Cardiac septum (tissue), 1 donor: Measurements from ENCODE around the gene DNAJC1. TPM values are rescaled to one million over a fixed set of nuclear protein-coding genes. Genes with fewer than 3 reads are reported as not detected.
A peak's percentile ranks its signal among the peaks of the same experiment; 100 is the strongest.

Experiments used
- DNase-seq: peaks from one replicate; pipeline ENCODE4 v3.0.0-alpha.2; 2020; ENCODE audit warnings: low spot score
- intact Hi-C: fragments of 100-400 bp; cut with DNase I; formaldehyde crosslinking; loops from one replicate; pipeline ENCODE4 v1.14.0; 2022
- total RNA-seq: library from RNA; stranded (reverse); fragmentation: NEBNext Ultra II Directional; extraction: Animal tissue kit (Norgen Biotek cat#: 25700); gene quantifications from one replicate; pipeline ENCODE4 v1.2.1, GENCODE V29; 2021
- donor health status: DM: no; HTN: no; CAD: no.

The DNAJC1 gene
- total RNA-seq, 1 donor from 2014 or later = 12.9 TPM

- DNase-seq = no peak
- intact Hi-C loops = no loop called here
These were observed 251.9 kb downstream of the DNAJC1 start for GRCh38 chr10:21751341-21752310.

GRCh38 chr10:21750424-21750823, 253.1 kb downstream of the DNAJC1 start:
- DNase-seq = no peak
- intact Hi-C loops = no loop called here

GRCh38 chr10:21749788-21750187, 253.7 kb downstream of the DNAJC1 start:
- DNase-seq = no peak
- intact Hi-C loops = no loop called here

- no peak for DNase-seq
- intact Hi-C loops = no loop called here
These were observed 255.7 kb downstream of the DNAJC1 start for GRCh38 chr10:21747809-21748208.

GRCh38 chr10:21746118-21746517, 257.4 kb downstream of the DNAJC1 start:
- no peak for DNase-seq
- intact Hi-C loops = no loop called here

GRCh38 chr10:21744223-21744622, 259.3 kb downstream of the DNAJC1 start:
- DNase-seq = no peak
- intact Hi-C loops = no loop called here

- DNase-seq = no peak
- intact Hi-C loops = no loop called here
These were observed 260.7 kb downstream of the DNAJC1 start for GRCh38 chr10:21742740-21743412.

GRCh38 chr10:21740989-21741388, 262.5 kb downstream of the DNAJC1 start:
- DNase-seq = no peak
- intact Hi-C loops = no loop called here

- intact Hi-C loops = no loop called here
These were observed 266.4 kb downstream of the DNAJC1 start for GRCh38 chr10:21737106-21737505.

GRCh38 chr10:21733710-21734109, 269.8 kb downstream of the DNAJC1 start:
- DNase-seq = no peak
- intact Hi-C loops = loop anchor here (2.0 kb wide), 1 partner anchor 455 kb away; no protein-coding TSS in a partner anchor

More at GRCh38 chr10:21737106-21737505, 266.4 kb downstream of the DNAJC1 start:
- no peak for DNase-seq

- intact Hi-C loops = loop anchor here (1.0 to 2.0 kb wide), 2 partner anchors 237 to 453 kb away; no protein-coding TSS in a partner anchor
- DNase-seq = no peak
These were observed 271.3 kb downstream of the DNAJC1 start for GRCh38 chr10:21732067-21732772.

- intact Hi-C loops = loop anchor here (10.0 kb wide), 1 partner anchor 194 kb away; the partner anchor contains the start of gene MLLT10
- no peak for DNase-seq
These were observed 274.9 kb downstream of the DNAJC1 start for GRCh38 chr10:21728618-21729017.

- intact Hi-C loops = loop anchor here (10.0 kb wide), 1 partner anchor 193 kb away; the partner anchor contains the start of gene MLLT10
- DNase-seq = no peak
These were observed 275.9 kb downstream of the DNAJC1 start for GRCh38 chr10:21727452-21728168.

- intact Hi-C loops = loop anchor here (10.0 kb wide), 1 partner anchor 192 kb away; the partner anchor contains the start of gene MLLT10
- no peak for DNase-seq
These were observed 276.8 kb downstream of the DNAJC1 start for GRCh38 chr10:21726601-21727225.

- DNase-seq = peak; percentile 83
- intact Hi-C loops = loop anchor here (10.0 kb wide), 1 partner anchor 190 kb away; the partner anchor contains the start of gene MLLT10
These were observed 278.7 kb downstream of the DNAJC1 start for GRCh38 chr10:21724687-21725367.

- DNase-seq = no peak
- intact Hi-C loops = loop anchor here (10.0 kb wide), 1 partner anchor 189 kb away; the partner anchor contains the start of gene MLLT10
These were observed 279.4 kb downstream of the DNAJC1 start for GRCh38 chr10:21724020-21724589.

GRCh38 chr10:21722209-21722608, 281.3 kb downstream of the DNAJC1 start:
- DNase-seq = no peak
- intact Hi-C loops = loop anchor here (10.0 kb wide), 1 partner anchor 187 kb away; the partner anchor contains the start of gene MLLT10
